Mammary epithelial cell (primary cell): ENCODE measurements around the gene HIGD1C.

ENCODE experiments used
- CTCF ChIP-seq, 2 donors: IDR thresholded peaks in 1 of 2; conservative IDR thresholded peaks in 1 of 2; 2 replicates each; pipeline ENCODE4 v1.5.1; 2011 to 2012; ENCODE audit warnings: inconsistent platforms in 2 of 2, low read length in 2 of 2, mild to moderate bottlenecking in 2 of 2, control low read depth in 1 of 2, low read depth in 1 of 2; ENCODE audit not compliant: insufficient read depth in 1 of 2; ENCODE audit errors: extremely low read depth in 1 of 2
- EZH2 ChIP-seq: IDR thresholded peaks from 2 replicates; pipeline ENCODE4 v1.6.1; 2012; ENCODE audit warnings: low read length, inconsistent platforms, borderline replicate concordance

DNA sequence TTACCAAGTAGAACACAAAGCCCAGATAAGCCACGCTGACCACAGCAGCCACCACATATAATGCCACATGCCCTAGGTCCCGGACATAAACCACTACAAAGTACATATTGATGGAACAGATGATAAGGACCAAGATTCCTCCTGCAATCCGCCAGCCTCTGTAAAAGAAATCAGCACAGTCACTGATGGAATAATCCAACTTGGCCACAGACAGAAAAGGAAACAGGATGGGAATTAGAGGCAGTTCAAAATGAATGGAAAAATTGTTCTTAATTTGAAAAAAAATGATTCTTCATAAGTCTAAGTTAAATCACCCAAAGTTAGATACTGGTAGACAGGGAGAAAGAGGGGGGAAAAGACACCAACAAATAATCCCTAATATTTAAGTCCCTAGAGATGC lies 38.4 kb downstream of the HIGD1C start:
- TF ChIP-seq CTCF (conservative IDR thresholded peaks at IDR 0.05 in 1 of 2, IDR thresholded peaks at IDR 0.05 in 1 of 2; ENCODE audit: extremely low read depth in 1 of 2, insufficient read depth in 1 of 2, low read depth in 1 of 2, low read length in 2 of 2) (no peak), EZH2 (no peak)
